ENCODE data around the gene CSMD2.

- TF ChIP-seq CTCF (conservative IDR thresholded peaks at IDR 0.05; ENCODE audit: low read depth, low read length) (no peak), EZH2 (IDR thresholded peaks at IDR 0.05; ENCODE audit: borderline replicate concordance, low read depth, low read length, poor library complexity, severe bottlenecking) (no peak)
Observed at GRCh38 chr1:34002810-34003209, 162.2 kb downstream of the CSMD2 start.
